GM21619 (cell line): ENCODE measurements around the gene RUNX3.

Source experiments
- ATAC-seq: cut with Tn5 transposase; IDR thresholded peaks from one replicate; pipeline ENCODE4 v1.9.1; 2021; ENCODE audit not compliant: unreplicated experiment

The RUNX3 gene

GRCh38 chr1:24948079-24948827 is 18.2 kb upstream of the RUNX3 start:
- ATAC-seq: no peak

GRCh38 chr1:24946861-24947658 is 17.0 kb upstream of the RUNX3 start:
- peak; percentile 85 for ATAC-seq

- ATAC-seq: no peak
These were observed 15.6 kb upstream of the RUNX3 start for GRCh38 chr1:24945354-24946326.

- no peak for ATAC-seq
These were observed 14.2 kb upstream of the RUNX3 start for GRCh38 chr1:24944318-24944717.

GRCh38 chr1:24942789-24943188 is 12.7 kb upstream of the RUNX3 start:
- no peak for ATAC-seq

- ATAC-seq: no peak
These were observed 11.5 kb upstream of the RUNX3 start for GRCh38 chr1:24941564-24941963.

- no peak for ATAC-seq
These were observed 10.2 kb upstream of the RUNX3 start for GRCh38 chr1:24940231-24940630.

- ATAC-seq: no peak
These were observed 9.7 kb upstream of the RUNX3 start for GRCh38 chr1:24939675-24940193.

- ATAC-seq: no peak
These were observed 9.1 kb upstream of the RUNX3 start for GRCh38 chr1:24939040-24939674.

- ATAC-seq: no peak
These were observed 8.2 kb upstream of the RUNX3 start for GRCh38 chr1:24938276-24938675.

- no peak for ATAC-seq
These were observed 6.6 kb upstream of the RUNX3 start for GRCh38 chr1:24936684-24937083.

- no peak for ATAC-seq
These were observed 5.8 kb upstream of the RUNX3 start for GRCh38 chr1:24935615-24936484.

GRCh38 chr1:24935196-24935526 is 5.1 kb upstream of the RUNX3 start:
- no peak for ATAC-seq

GRCh38 chr1:24934310-24935195 is 4.5 kb upstream of the RUNX3 start:
- ATAC-seq: no peak

- ATAC-seq: no peak
These were observed 3.4 kb upstream of the RUNX3 start for GRCh38 chr1:24933468-24933867.

- ATAC-seq: no peak
These were observed 2.7 kb upstream of the RUNX3 start for GRCh38 chr1:24932725-24933294.

GRCh38 chr1:24932284-24932683 is 2.2 kb upstream of the RUNX3 start:
- ATAC-seq: no peak

- no peak for ATAC-seq
These were observed 1.6 kb upstream of the RUNX3 start for GRCh38 chr1:24931468-24932231.
